ENCODE measurements around the gene ARMH3. TPM values are rescaled to one million over a fixed set of nuclear protein-coding genes. Genes with fewer than 3 reads are reported as not detected.

ARMH3 gene, protein sequence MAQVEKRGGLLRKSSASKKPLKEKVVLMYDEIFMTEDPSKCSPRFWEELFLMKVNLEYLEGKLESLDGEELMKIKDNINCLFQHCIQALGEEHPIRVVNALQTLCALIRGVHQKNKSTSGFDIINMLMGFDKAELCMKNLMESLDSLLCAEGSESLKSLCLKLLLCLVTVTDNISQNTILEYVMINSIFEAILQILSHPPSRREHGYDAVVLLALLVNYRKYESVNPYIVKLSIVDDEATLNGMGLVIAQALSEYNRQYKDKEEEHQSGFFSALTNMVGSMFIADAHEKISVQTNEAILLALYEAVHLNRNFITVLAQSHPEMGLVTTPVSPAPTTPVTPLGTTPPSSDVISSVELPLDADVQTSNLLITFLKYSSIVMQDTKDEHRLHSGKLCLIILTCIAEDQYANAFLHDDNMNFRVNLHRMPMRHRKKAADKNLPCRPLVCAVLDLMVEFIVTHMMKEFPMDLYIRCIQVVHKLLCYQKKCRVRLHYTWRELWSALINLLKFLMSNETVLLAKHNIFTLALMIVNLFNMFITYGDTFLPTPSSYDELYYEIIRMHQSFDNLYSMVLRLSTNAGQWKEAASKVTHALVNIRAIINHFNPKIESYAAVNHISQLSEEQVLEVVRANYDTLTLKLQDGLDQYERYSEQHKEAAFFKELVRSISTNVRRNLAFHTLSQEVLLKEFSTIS
- 10 to 100 TPM in 5 of 6 donors, 1 to 10 TPM in 1; 7.8 to 15.8 (median 10.7) TPM for total RNA-seq
- polyA plus RNA-seq = 10 to 100 TPM in 1 of 2 donors, 1 to 10 TPM in 1; 7.5 to 11.5 TPM

DNA sequence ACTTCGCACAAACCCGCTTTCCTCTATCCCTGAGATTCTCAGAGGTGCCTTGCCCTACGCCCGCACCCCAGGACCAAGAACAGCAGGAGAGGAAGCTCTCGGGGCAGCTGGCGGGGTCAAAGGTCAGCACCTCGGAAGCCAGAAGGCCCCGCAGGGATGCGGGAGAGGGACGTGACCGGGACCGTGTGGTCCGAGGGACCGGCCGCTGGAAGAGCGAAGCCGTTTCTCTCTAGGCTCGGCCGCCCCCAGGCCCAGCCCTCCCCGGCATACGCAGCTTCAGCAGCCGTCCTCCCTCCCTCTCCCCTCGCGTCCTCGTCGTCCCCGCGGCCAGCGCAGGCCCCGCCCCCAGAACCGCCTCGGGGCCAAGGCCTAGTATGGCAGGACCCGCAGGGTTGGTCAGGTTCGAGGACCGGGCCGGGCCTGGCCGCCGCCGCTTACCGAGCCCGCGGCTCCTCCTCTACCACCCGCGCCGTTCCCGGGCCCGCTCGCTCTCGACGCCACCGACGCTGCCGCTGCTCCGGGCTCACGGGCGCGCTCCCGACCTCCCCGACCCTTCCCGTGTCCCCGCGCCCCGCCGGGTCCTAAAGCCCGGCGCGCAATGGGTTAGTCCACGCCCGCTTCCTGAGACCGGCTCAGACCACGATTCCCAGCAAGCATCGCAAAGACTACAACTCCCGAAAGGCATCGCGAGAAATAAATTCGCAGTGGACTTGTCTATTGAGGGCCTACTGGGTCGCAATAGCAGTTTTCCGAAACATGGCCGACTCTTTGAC is at the start of gene ARMH3:
TSS of gene ARMH3 (minus strand) at position 527 of the 773 bp plus-strand sequence. CDS start 16,059 bp downstream, outside the sequence.
- DNase-seq = peak; percentile 90 to 95 (median 94)
- WGBS, 2 donors = 0 to 1% methylated on average over 65 to 79 of the region's 79 CpGs

DNA sequence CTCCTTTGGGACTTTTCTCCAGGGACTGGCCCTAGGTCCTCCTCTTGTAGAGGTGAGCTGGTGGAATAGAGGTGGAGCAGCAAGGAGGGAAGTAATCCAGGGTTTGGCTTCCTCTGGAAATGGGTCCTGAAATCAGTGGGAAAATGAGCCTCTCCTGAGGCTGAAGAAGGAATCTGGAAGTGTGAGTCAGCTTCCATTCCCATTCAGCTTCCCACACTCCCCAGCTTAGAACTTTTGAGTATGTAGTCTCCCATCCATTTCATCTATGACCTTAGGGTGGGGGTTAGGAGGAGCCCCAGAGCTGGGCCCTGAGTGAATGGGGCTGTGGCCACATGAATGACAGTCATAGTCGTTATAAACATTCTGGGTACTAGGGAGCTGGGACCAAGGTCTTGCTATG is 46.4 kb upstream of the ARMH3 start:
- no peaks in the 10 kb centered on the region for H3K4me1 ChIP-seq
- FAIRE-seq (no peak), ATAC-seq (no peak), DNase-seq (no peak)
- H3K4me3 ChIP-seq = no peak overlapping the region
- H3K36me3 ChIP-seq = peaks cover 0 to 5% (median 0%) of the 10 kb centered on the region in 3 donors
- 53 to 82% methylated on average over 1 of the region's 1 CpG for WGBS, 2 donors
- no peaks in the 10 kb centered on the region for H3K27me3 ChIP-seq
- no peak overlapping the region for H3K27ac ChIP-seq
- TF ChIP-seq, protein P1, sequence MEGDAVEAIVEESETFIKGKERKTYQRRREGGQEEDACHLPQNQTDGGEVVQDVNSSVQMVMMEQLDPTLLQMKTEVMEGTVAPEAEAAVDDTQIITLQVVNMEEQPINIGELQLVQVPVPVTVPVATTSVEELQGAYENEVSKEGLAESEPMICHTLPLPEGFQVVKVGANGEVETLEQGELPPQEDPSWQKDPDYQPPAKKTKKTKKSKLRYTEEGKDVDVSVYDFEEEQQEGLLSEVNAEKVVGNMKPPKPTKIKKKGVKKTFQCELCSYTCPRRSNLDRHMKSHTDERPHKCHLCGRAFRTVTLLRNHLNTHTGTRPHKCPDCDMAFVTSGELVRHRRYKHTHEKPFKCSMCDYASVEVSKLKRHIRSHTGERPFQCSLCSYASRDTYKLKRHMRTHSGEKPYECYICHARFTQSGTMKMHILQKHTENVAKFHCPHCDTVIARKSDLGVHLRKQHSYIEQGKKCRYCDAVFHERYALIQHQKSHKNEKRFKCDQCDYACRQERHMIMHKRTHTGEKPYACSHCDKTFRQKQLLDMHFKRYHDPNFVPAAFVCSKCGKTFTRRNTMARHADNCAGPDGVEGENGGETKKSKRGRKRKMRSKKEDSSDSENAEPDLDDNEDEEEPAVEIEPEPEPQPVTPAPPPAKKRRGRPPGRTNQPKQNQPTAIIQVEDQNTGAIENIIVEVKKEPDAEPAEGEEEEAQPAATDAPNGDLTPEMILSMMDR (IDR thresholded peaks at IDR 0.05) = no peak
- intact Hi-C loops (cut with DNase I) = no loop called here
- no peaks in the 10 kb centered on the region for H3K9me3 ChIP-seq

More for the DNA sequence above, at the start of gene ARMH3:
- Histone ChIP-seq H3K27me3 (no peaks in the 10 kb centered on the region), H3K36me3 (no peaks in the 10 kb centered on the region), H3K27ac (peak within 1 kb of the TSS; percentile 82 to 92 (median 83)), H3K4me1 (peaks cover 0 to 13% (median 7%) of the 10 kb centered on the region in 3 donors), H3K9me3 (no peaks in the 10 kb centered on the region), H3K4me3 (peak within 1 kb of the TSS; percentile 78 to 93 (median 84))
- FAIRE-seq (peak; percentile 86), ATAC-seq (peak; percentile 96 to 99 (median 98))
- intact Hi-C loops (cut with DNase I) = no loop called here
- TF ChIP-seq, protein P1 (IDR thresholded peaks at IDR 0.05) = no peak

DNA sequence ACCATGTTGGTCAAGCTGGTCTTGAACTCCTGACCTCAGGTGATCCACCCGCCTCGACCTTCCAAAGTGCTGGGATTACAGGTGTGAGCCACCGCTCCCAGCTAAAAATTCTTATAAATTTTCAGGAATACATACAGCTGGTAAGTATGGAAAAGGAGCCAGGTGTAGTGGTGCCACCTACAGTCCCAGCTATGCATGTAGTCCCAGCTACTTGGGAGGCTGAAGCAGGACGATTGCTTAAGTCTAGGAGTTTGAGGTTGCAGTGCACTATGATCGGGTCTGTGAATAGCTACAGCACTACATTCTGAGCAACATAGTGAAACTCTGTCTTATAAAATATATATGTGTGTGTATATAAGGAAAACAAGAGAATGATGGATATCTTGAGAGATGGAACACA is 45.2 kb upstream of the ARMH3 start:
- no peaks in the 10 kb centered on the region for H3K36me3 ChIP-seq
- no peak for ATAC-seq
- DNase-seq = no peak
- TF ChIP-seq, protein P1 (IDR thresholded peaks at IDR 0.05) = no peak
- no peak for FAIRE-seq
- no peak overlapping the region for H3K4me3 ChIP-seq
- no peak overlapping the region for H3K27ac ChIP-seq
- no peaks in the 10 kb centered on the region for H3K9me3 ChIP-seq
- H3K27me3 ChIP-seq = no peaks in the 10 kb centered on the region
- intact Hi-C loops (cut with DNase I) = no loop called here
- 79 to 80% methylated on average over 5 of the region's 5 CpGs for WGBS, 2 donors
- H3K4me1 ChIP-seq = no peaks in the 10 kb centered on the region

DNA sequence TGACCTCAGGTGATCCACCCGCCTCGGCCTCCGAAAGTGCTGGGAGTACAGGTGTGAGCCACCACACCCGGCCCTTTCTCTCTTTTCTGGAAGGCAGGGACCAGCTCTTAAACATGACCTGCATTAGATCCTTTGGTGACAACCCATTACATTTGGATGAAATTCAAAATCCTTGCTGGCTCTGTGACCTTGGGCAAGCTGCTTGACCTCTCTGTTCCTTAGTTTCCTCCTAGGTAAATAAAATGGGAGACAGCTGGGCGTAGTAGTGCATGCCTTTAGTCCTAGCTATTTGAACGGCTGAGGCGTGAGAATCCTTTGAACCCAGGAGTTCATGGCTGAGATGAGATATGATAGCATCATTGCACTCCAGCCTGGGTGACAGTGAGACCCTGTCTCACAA is 40.5 kb upstream of the ARMH3 start:
- no peaks in the 10 kb centered on the region for H3K9me3 ChIP-seq
- TF ChIP-seq, protein P1 (IDR thresholded peaks at IDR 0.05) = no peak
- no peak overlapping the region for H3K4me3 ChIP-seq
- no peak for ATAC-seq
- no peaks in the 10 kb centered on the region for H3K27me3 ChIP-seq
- 90 to 93% methylated on average over 7 of the region's 7 CpGs for WGBS, 2 donors
- H3K36me3 ChIP-seq = no peaks in the 10 kb centered on the region
- H3K4me1 ChIP-seq = no peaks in the 10 kb centered on the region
- FAIRE-seq = no peak
- intact Hi-C loops (cut with DNase I) = no loop called here
- no peak overlapping the region for H3K27ac ChIP-seq
- no peak for DNase-seq
